ENCODE data around the gene ZNF486. TPM values are rescaled to one million over a fixed set of nuclear protein-coding genes. Genes with fewer than 3 reads are reported as not detected.
A peak's percentile ranks its signal among the peaks of the same experiment; 100 is the strongest.
"Not testable (repeated sequence)": the region's sequence is repeated elsewhere in the genome, so short reads cannot be mapped to it uniquely, and the experiment has no call there.

The ZNF486 gene
- total and polyA plus RNA-seq, 4 donors, result 0.31 to 2.8 (median 0.57) TPM

GRCh38 chr19:20244356-20244755 lies 77.3 kb downstream of the ZNF486 start:
- Histone ChIP-seq H3K4me3 (ENCODE audit: low read depth in 1 of 3, low read length in 3 of 3) (no peak overlapping the region), H3K27me3 (ENCODE audit: control insufficient read depth in 4 of 4, insufficient read depth in 4 of 4, low read length in 3 of 4) (no peaks in the 10 kb centered on the region), H3K27ac (ENCODE audit: low read depth in 1 of 2, low read length in 2 of 2) (no peak overlapping the region), H3K4me1 (ENCODE audit: control insufficient read depth in 4 of 4, insufficient read depth in 4 of 4, low read length in 3 of 4) (no peaks in the 10 kb centered on the region), H3K36me3 (ENCODE audit: control insufficient read depth in 4 of 4, insufficient read depth in 3 of 4, low read depth in 1 of 4, low read length in 3 of 4) (no peaks in the 10 kb centered on the region), H3K9me3 (ENCODE audit: control insufficient read depth in 4 of 4, low read length in 3 of 4) (peaks cover 0 to 5% (median under 1%) of the 10 kb centered on the region in 4 donors), H3K9ac (ENCODE audit: low read depth in 1 of 2, low read length in 2 of 2) (no peak overlapping the region)
- no peak for TF ChIP-seq HNF4A (conservative IDR thresholded peaks at IDR 0.05)
- no peak for TF ChIP-seq EGR1 (IDR thresholded peaks at IDR 0.05; ENCODE audit: low read depth in 2 of 2)
- TF ChIP-seq FOXA1 (IDR thresholded peaks at IDR 0.05), result no peak
- no peak for DNase-seq (ENCODE audit: low spot score)
- WGBS, result 71% methylated on average over 3 of the region's 3 CpGs

- Histone ChIP-seq H3K36me3 (ENCODE audit: control insufficient read depth in 4 of 4, insufficient read depth in 3 of 4, low read depth in 1 of 4, low read length in 3 of 4) (no peaks in the 10 kb centered on the region), H3K4me1 (ENCODE audit: control insufficient read depth in 4 of 4, insufficient read depth in 4 of 4, low read length in 3 of 4) (no peaks in the 10 kb centered on the region), H3K9me3 (ENCODE audit: control insufficient read depth in 4 of 4, low read length in 3 of 4) (peaks cover 0 to 5% (median under 1%) of the 10 kb centered on the region in 4 donors), H3K4me3 (ENCODE audit: low read depth in 1 of 3, low read length in 3 of 3) (no peak overlapping the region), H3K27me3 (ENCODE audit: control insufficient read depth in 4 of 4, insufficient read depth in 4 of 4, low read length in 3 of 4) (no peaks in the 10 kb centered on the region), H3K27ac (ENCODE audit: low read depth in 1 of 2, low read length in 2 of 2) (no peak overlapping the region), H3K9ac (ENCODE audit: low read depth in 1 of 2, low read length in 2 of 2) (no peak overlapping the region)
- DNase-seq (ENCODE audit: low spot score), result no peak
- no peak for TF ChIP-seq TAF1 (conservative IDR thresholded peaks at IDR 0.05)
These were observed 78.3 kb downstream of the ZNF486 start for GRCh38 chr19:20245309-20245708.

GRCh38 chr19:20247016-20247683 lies 80.1 kb downstream of the ZNF486 start:
- H3K27me3 ChIP-seq (ENCODE audit: control insufficient read depth in 4 of 4, insufficient read depth in 4 of 4, low read length in 3 of 4), result no peaks in the 10 kb centered on the region
- no peaks in the 10 kb centered on the region for H3K4me1 ChIP-seq (ENCODE audit: control insufficient read depth in 4 of 4, insufficient read depth in 4 of 4, low read length in 3 of 4)
- H3K36me3 ChIP-seq (ENCODE audit: control insufficient read depth in 4 of 4, insufficient read depth in 3 of 4, low read depth in 1 of 4, low read length in 3 of 4), result no peaks in the 10 kb centered on the region
- H3K9ac ChIP-seq (ENCODE audit: low read depth in 1 of 2, low read length in 2 of 2), result no peak overlapping the region
- H3K4me3 ChIP-seq (ENCODE audit: low read depth in 1 of 3, low read length in 3 of 3), result no peak overlapping the region
- TF ChIP-seq CTCF (IDR thresholded peaks at IDR 0.05; ENCODE audit: low read depth, low read length, missing input control) (peak; percentile 32), TAF1 (conservative IDR thresholded peaks at IDR 0.05) (no peak), RAD21 (IDR thresholded peaks at IDR 0.05) (peak; percentile 56 to 72)
- H3K9me3 ChIP-seq (ENCODE audit: control insufficient read depth in 4 of 4, low read length in 3 of 4), result peaks cover 0 to 5% (median under 1%) of the 10 kb centered on the region in 4 donors
- WGBS, result 47% methylated on average over 10 of the region's 10 CpGs
- no peak for DNase-seq (ENCODE audit: low spot score)
- no peak overlapping the region for H3K27ac ChIP-seq (ENCODE audit: low read depth in 1 of 2, low read length in 2 of 2)

GRCh38 chr19:20248258-20248657 lies 81.2 kb downstream of the ZNF486 start:
- 50% methylated on average over 2 of the region's 2 CpGs for WGBS
- H3K9me3 ChIP-seq (ENCODE audit: control insufficient read depth in 4 of 4, low read length in 3 of 4); H3K4me1 ChIP-seq (ENCODE audit: control insufficient read depth in 4 of 4, insufficient read depth in 4 of 4, low read length in 3 of 4); H3K9ac ChIP-seq (ENCODE audit: low read depth in 1 of 2, low read length in 2 of 2); DNase-seq (ENCODE audit: low spot score); H3K27ac ChIP-seq (ENCODE audit: low read depth in 1 of 2, low read length in 2 of 2); H3K4me3 ChIP-seq (ENCODE audit: low read depth in 1 of 3, low read length in 3 of 3); H3K36me3 ChIP-seq (ENCODE audit: control insufficient read depth in 4 of 4, insufficient read depth in 3 of 4, low read depth in 1 of 4, low read length in 3 of 4); H3K27me3 ChIP-seq (ENCODE audit: control insufficient read depth in 4 of 4, insufficient read depth in 4 of 4, low read length in 3 of 4): not testable (repeated sequence)

Small RNA genes lying within 50 kb of the gene (small RNA-seq; reads per million reads assigned to genes)
- gene AC011447.4, result not detected

Other genes starting within 250 kb of the ZNF486 start
- gene ZNF682, start 127.7 kb upstream of the ZNF486 start, total RNA-seq, result 1 to 10 TPM; 2.1 to 5.2 TPM
- gene ZNF682, start 127.7 kb upstream of the ZNF486 start, polyA plus RNA-seq, result 1 to 10 TPM; 1.3 to 2.2 TPM
- 1 to 10 TPM in 1 of 2 donors, under 1 TPM in 1; 0.17 to 1.8 TPM for gene ZNF90, start 89.2 kb upstream of the ZNF486 start, total RNA-seq
- gene ZNF90, start 89.2 kb upstream of the ZNF486 start, polyA plus RNA-seq, result under 1 TPM; 0.13 to 0.17 TPM